Activated CD8-positive, alpha-beta T cell treated with anti-CD3 and anti-CD28 coated beads for 36 hours (primary cell): ENCODE measurements around the gene PTAFR. TPM values are rescaled to one million over a fixed set of nuclear protein-coding genes. Genes with fewer than 3 reads are reported as not detected.

ENCODE experiments used
- ATAC-seq: fragments of 200-7000 bp; cut with Tn5 transposase; one replicate; pipeline ENCODE4 v1.10.0; 2021; ENCODE audit warnings: mild to moderate bottlenecking, moderate library complexity
- CTCF ChIA-PET: fragments of 350-600 bp; sonication (Branson Sonifier 250); formaldehyde crosslinking; loops from one replicate; lab custom pipeline; 2021; ENCODE audit warnings: antibody characterized with exemption; lab: Charles Lee
- POLR2A ChIA-PET: fragments of 350-600 bp; sonication (Branson Sonifier 250); formaldehyde crosslinking; loops from one replicate; lab custom pipeline; 2021; ENCODE audit warnings: antibody characterized with exemption; lab: Charles Lee
- DNase-seq: peaks from one replicate; pipeline ENCODE4 v3.0.0-alpha.2; 2020
- H3K27ac Mint-ChIP-seq: one replicate; pipeline ENCODE4 v1.8.0; 2021; ENCODE audit warnings: mild to moderate bottlenecking, mixed read lengths
- H3K27me3 Mint-ChIP-seq: one replicate; pipeline ENCODE4 v1.8.0; 2021; ENCODE audit warnings: mixed read lengths
- H3K36me3 Mint-ChIP-seq: one replicate; pipeline ENCODE4 v1.8.0; 2021; ENCODE audit warnings: low read depth, mixed read lengths
- H3K4me1 Mint-ChIP-seq: one replicate; pipeline ENCODE4 v1.8.0; 2021; ENCODE audit warnings: low read depth, mixed read lengths
- H3K4me3 Mint-ChIP-seq: one replicate; pipeline ENCODE4 v1.8.0; 2021; ENCODE audit warnings: mild to moderate bottlenecking, moderate library complexity, mixed read lengths
- H3K9me3 Mint-ChIP-seq: one replicate; pipeline ENCODE4 v1.8.0; 2021; ENCODE audit warnings: mixed read lengths
- intact Hi-C: fragments of 100-400 bp; cut with micrococcal nuclease; formaldehyde crosslinking; loops from one replicate; pipeline ENCODE4 v1.10.0; 2022
- total RNA-seq, 2 experiments: library from RNA; stranded (reverse); gene quantifications; one replicate each; pipeline ENCODE4 v1.2.3, GENCODE V29; 2021
- TF ChIP-seq, protein P1 (sequence below): fragments of 200-600 bp; IDR thresholded peaks from one replicate; pipeline ENCODE4 v1.8.0; 2022; ENCODE audit warnings: antibody characterized with exemption, mild to moderate bottlenecking

The PTAFR gene
- total RNA-seq, 2 experiments from 2014 or later = 0.16 to 0.25 TPM

DNA sequence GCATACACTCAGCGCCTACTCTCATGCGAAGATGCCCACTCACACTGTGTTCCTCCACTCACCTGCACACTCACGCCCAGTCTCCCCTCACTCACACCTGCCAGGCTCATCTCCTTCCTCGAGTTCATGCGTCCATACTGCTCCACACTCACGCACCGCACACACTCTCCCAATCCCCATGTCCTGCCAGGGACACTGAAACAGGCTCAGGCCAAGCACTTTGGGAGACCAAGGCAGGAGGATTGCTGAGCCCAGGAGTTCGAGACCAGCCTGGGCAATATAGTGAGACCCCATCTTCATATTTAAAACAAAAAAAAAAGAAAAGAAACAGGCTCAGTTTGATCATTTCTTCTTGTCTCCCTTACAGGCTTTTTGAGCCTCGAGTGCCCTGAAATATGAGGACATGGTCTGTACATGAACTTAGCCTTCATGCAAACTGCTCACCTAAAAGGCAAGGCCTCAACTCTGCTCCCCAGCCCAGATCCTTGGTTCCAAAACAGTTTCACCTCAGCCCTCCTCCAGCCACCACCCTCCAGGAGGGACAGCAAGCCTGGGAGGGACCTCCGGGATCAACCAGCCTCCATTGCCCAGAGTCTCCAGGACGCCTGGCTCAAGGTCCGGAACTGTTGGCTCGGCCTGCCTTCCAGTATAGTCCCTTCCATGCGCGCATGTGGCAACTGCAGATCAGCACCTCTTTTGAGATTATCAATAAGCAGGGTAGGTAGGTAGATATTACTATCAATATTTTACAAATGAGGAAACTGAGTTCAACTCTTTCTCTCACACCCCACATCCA, 2.4 kb upstream of the PTAFR start:
- Mint-ChIP-seq H3K9me3 (no peaks in the 10 kb centered on the region), H3K27ac (no peak overlapping the region), H3K27me3 (peaks cover 42% of the 10 kb centered on the region), H3K4me1 (peaks cover 14% of the 10 kb centered on the region), H3K36me3 (no peaks in the 10 kb centered on the region), H3K4me3 (no peak overlapping the region)
- intact Hi-C loops = no loop called here
- ChIA-PET POLR2A (no interaction called here), CTCF (no interaction called here)
- ATAC-seq = no peak
- no peak for DNase-seq
- TF ChIP-seq, protein P1, sequence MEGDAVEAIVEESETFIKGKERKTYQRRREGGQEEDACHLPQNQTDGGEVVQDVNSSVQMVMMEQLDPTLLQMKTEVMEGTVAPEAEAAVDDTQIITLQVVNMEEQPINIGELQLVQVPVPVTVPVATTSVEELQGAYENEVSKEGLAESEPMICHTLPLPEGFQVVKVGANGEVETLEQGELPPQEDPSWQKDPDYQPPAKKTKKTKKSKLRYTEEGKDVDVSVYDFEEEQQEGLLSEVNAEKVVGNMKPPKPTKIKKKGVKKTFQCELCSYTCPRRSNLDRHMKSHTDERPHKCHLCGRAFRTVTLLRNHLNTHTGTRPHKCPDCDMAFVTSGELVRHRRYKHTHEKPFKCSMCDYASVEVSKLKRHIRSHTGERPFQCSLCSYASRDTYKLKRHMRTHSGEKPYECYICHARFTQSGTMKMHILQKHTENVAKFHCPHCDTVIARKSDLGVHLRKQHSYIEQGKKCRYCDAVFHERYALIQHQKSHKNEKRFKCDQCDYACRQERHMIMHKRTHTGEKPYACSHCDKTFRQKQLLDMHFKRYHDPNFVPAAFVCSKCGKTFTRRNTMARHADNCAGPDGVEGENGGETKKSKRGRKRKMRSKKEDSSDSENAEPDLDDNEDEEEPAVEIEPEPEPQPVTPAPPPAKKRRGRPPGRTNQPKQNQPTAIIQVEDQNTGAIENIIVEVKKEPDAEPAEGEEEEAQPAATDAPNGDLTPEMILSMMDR = no peak

DNA sequence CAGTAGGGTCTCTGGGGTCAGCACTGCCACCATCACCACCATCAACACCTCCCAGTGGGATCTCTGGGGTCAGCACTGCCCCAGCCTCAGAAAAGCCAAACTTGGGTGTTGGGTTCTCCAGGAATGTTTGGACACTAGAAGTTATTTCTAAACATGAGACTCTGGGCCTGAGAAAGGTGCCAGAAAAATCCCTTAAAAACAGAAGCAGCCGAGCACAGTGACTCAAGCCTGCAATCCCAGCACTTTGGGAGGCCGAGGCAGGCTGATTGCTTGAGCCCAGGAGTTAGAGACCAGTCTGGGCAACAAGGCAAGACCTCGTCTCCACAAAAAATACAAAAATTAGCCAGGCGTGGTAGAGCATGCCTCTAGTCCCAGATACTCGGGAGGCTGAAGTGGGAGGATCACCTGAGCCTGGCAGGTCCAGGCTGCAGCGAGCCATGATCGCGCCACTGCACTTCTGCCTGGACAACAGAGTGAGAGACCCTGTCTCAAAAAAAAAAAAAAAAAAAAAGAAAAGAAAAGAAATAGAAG, 470 bp downstream of the PTAFR start:
- ChIA-PET POLR2A (interaction anchor here (0.9 kb wide), 1 partner anchor 32 kb away, joined by 4 read pairs; no protein-coding TSS in a partner anchor), CTCF (no interaction called here)
- no peak for ATAC-seq
- no peak overlapping the region for H3K27ac Mint-ChIP-seq
- TF ChIP-seq, protein P1 = no peak
- intact Hi-C loops = no loop called here
- DNase-seq = no peak
- H3K36me3 Mint-ChIP-seq = no peaks in the 10 kb centered on the region
- peaks cover 49% of the 10 kb centered on the region for H3K27me3 Mint-ChIP-seq
- H3K4me3 Mint-ChIP-seq = no peak overlapping the region
- no peaks in the 10 kb centered on the region for H3K9me3 Mint-ChIP-seq
- H3K4me1 Mint-ChIP-seq = peaks cover 33% of the 10 kb centered on the region

DNA sequence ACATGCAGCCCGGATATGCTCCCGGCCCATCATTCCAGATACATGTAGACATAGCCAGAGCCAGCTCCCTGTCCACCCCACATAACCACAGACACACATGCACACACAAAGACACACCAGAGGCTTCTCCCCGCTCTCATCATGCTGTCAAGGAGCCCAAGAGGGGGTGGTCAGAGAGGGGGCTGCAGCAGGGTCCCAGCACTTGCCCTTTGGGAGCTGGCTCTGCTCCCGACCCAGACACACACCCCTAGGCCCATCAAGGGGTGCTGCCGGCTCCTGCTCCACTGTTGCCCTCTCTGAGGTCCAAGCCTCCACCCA, 2.6 kb downstream of the PTAFR start:
- DNase-seq = no peak
- Mint-ChIP-seq H3K27ac (no peak overlapping the region), H3K4me1 (peaks cover 37% of the 10 kb centered on the region), H3K27me3 (peaks cover 47% of the 10 kb centered on the region), H3K36me3 (no peaks in the 10 kb centered on the region), H3K9me3 (no peaks in the 10 kb centered on the region), H3K4me3 (no peak overlapping the region)
- CTCF ChIA-PET = no interaction called here
- no peak for ATAC-seq
- intact Hi-C loops = no loop called here
- TF ChIP-seq, protein P1 = no peak
- POLR2A ChIA-PET = interaction anchor here (0.6 to 1.2 kb wide), 3 partner anchors 9 to 29 kb away, joined by 3 to 4 read pairs (median 3); no protein-coding TSS in a partner anchor

DNA sequence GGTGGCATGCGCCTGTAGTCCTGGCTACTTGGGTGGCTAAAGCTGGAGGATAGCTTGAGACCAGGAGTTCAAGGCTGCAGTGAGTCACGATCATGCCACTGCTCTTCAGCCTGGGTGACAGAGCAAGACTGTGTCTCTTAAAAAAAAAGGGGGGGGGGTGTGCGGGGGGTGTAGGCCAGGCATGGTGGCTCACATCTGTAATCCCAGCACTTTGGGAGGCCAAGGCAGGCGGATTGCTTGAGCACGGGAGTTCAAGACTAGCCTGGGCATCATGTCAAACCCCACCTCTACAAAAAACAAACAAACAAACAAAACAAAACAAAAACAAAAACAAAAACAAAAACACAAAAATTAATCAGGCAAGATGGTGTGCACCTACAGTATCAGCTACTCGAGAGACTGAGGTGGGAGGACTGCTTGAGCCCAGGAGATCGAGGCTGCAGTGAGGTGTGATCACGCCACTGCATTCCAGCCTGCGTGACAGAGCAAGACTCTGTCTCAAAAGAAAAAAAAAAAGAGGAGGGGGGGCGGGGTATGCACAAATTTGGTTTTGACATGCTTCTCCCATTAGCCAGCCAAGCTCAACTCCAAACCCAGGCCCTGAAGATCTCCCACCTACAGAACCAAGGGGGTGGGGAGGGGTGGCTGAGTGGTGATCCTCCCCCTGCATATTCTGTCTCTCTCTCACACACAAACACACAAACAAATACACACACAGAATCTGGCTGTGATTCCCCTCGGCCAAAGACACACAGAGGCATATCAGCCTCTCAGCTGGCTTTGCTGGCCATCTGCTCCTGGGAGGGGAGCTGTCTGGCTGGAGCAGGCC, 3.1 kb downstream of the PTAFR start:
- H3K27me3 Mint-ChIP-seq = peaks cover 45% of the 10 kb centered on the region
- peak; percentile 13 for DNase-seq
- TF ChIP-seq, protein P1 = no peak
- H3K36me3 Mint-ChIP-seq = no peaks in the 10 kb centered on the region
- no peaks in the 10 kb centered on the region for H3K9me3 Mint-ChIP-seq
- H3K4me3 Mint-ChIP-seq = no peak overlapping the region
- intact Hi-C loops = no loop called here
- no peak for ATAC-seq
- H3K4me1 Mint-ChIP-seq = peaks cover 42% of the 10 kb centered on the region
- CTCF ChIA-PET = interaction anchor here (1.2 kb wide), 1 partner anchor 23 kb away, joined by 5 read pairs; no protein-coding TSS in a partner anchor
- POLR2A ChIA-PET = interaction anchor here (0.6 to 1.5 kb wide), 5 partner anchors 9 to 86 kb away, joined by 3 to 5 read pairs (median 4); no protein-coding TSS in a partner anchor
- H3K27ac Mint-ChIP-seq = no peak overlapping the region
